Tibial nerve (tissue), 4 donors: Measurements from ENCODE around the gene CACNA1B. TPM values are rescaled to one million over a fixed set of nuclear protein-coding genes. Genes with fewer than 3 reads are reported as not detected.

Experiments
- DNase-seq, 2 donors: peaks; one replicate each; pipeline ENCODE4 v3.0.0-alpha.2; 2019; ENCODE audit warnings: low spot score in 2 of 2
- H3K27ac ChIP-seq, 4 donors: fragments of 200-600 bp; sonication (generic) in 3 of 4; one replicate each; pipeline ENCODE4 v1.5.1; 2017 to 2019; ENCODE audit warnings: mild to moderate bottlenecking in 1 of 4
- H3K27me3 ChIP-seq, 2 donors: fragments of 200-600 bp; sonication (generic) in 1 of 2; one replicate each; pipeline versions ENCODE4 v1.5.1 to v1.6.0; 2017 to 2019
- H3K36me3 ChIP-seq, 3 donors: fragments of 200-600 bp; sonication (generic); one replicate each; pipeline ENCODE4 v1.5.1; 2018 to 2019
- H3K4me1 ChIP-seq, 4 donors: fragments of 200-600 bp; sonication (generic) in 3 of 4; one replicate each; pipeline ENCODE4 v1.5.1; 2017 to 2019
- H3K4me3 ChIP-seq, 4 donors: fragments of 200-600 bp; sonication (generic) in 3 of 4; one replicate each; pipeline ENCODE4 v1.5.1; 2017 to 2019; ENCODE audit warnings: mild to moderate bottlenecking in 1 of 4, moderate library complexity in 1 of 4
- H3K9me3 ChIP-seq, 4 donors: fragments of 200-600 bp; sonication (generic) in 3 of 4; one replicate each; pipeline ENCODE4 v1.5.1; 2017 to 2019
- CTCF ChIP-seq, 5 experiments: fragments of 200-600 bp in 3 of 5; fragments of 450-650 bp in 2 of 5; sonication (generic) in 3 of 5; IDR thresholded peaks; one replicate each; pipeline ENCODE4 v1.5.1; 2016 to 2019; ENCODE audit warnings: antibody characterized with exemption in 5 of 5, mild to moderate bottlenecking in 3 of 5, moderate library complexity in 2 of 5
- EP300 ChIP-seq, 2 donors: sonication (generic); formaldehyde crosslinking; IDR thresholded peaks; one replicate each; pipeline ENCODE4 v1.6.1; 2017; ENCODE audit warnings: antibody characterized with exemption in 2 of 2, mild to moderate bottlenecking in 1 of 2
- POLR2A ChIP-seq, 2 donors: fragments of 450-650 bp; IDR thresholded peaks; one replicate each; pipeline ENCODE4 v1.6.1; 2017; ENCODE audit warnings: antibody characterized with exemption in 2 of 2, mild to moderate bottlenecking in 2 of 2, moderate library complexity in 2 of 2
- WGBS, 2 donors: methylation state at CpG; one replicate each; pipeline ENCODE4 v1.1.5; 2018; 5-methylcytosine and 5-hydroxymethylcytosine counted together
- total RNA-seq, 4 donors: library from RNA; depleted of rRNA; stranded (reverse); fragments of >200 nt; gene quantifications; one replicate each; pipeline ENCODE4 v1.1.0, GENCODE V29; 2016

CACNA1B gene
- total RNA-seq, 4 donors from 2014 or later: under 0.01 TPM; not detected in 2

GRCh38 chr9:138115506-138115905 lies 237.9 kb downstream of the CACNA1B start:
- TF ChIP-seq CTCF (IDR thresholded peaks at IDR 0.05) (no peak), EP300 (IDR thresholded peaks at IDR 0.05) (no peak), POLR2A (IDR thresholded peaks at IDR 0.05) (no peak)
- 89 to 95% methylated on average over 6 to 7 of the region's 7 CpGs for WGBS, 2 donors
- no peak for DNase-seq
- Histone ChIP-seq H3K4me1 (no peaks in the 10 kb centered on the region), H3K9me3 (no peaks in the 10 kb centered on the region), H3K36me3 (no peaks in the 10 kb centered on the region), H3K4me3 (no peak overlapping the region), H3K27ac (no peak overlapping the region), H3K27me3 (no peaks in the 10 kb centered on the region)

- no peaks in the 10 kb centered on the region for H3K27me3 ChIP-seq
- TF ChIP-seq POLR2A (IDR thresholded peaks at IDR 0.05): no peak
- TF ChIP-seq EP300 (IDR thresholded peaks at IDR 0.05): no peak
- no peak for TF ChIP-seq CTCF (IDR thresholded peaks at IDR 0.05)
These were observed 238.9 kb downstream of the CACNA1B start for GRCh38 chr9:138116521-138116920.

GRCh38 chr9:138117101-138117750 lies 239.6 kb downstream of the CACNA1B start:
- no peak overlapping the region for H3K27ac ChIP-seq
- no peaks in the 10 kb centered on the region for H3K9me3 ChIP-seq
- no peaks in the 10 kb centered on the region for H3K4me1 ChIP-seq
- TF ChIP-seq EP300 (IDR thresholded peaks at IDR 0.05) (no peak), CTCF (IDR thresholded peaks at IDR 0.05) (no peak), POLR2A (IDR thresholded peaks at IDR 0.05) (no peak)
- no peaks in the 10 kb centered on the region for H3K27me3 ChIP-seq
- H3K4me3 ChIP-seq: no peak overlapping the region
- H3K36me3 ChIP-seq: no peaks in the 10 kb centered on the region
- WGBS, 2 donors: 80 to 88% methylated on average over 14 of the region's 14 CpGs
- no peak for DNase-seq

More at GRCh38 chr9:138116521-138116920, 238.9 kb downstream of the CACNA1B start:
- no peak for DNase-seq
- WGBS, 2 donors: 86 to 87% methylated on average over 6 of the region's 6 CpGs
- Histone ChIP-seq H3K36me3 (no peaks in the 10 kb centered on the region), H3K4me3 (no peak overlapping the region), H3K27ac (no peak overlapping the region), H3K4me1 (no peaks in the 10 kb centered on the region), H3K9me3 (no peaks in the 10 kb centered on the region)

- Histone ChIP-seq H3K27ac (no peak overlapping the region), H3K4me1 (no peaks in the 10 kb centered on the region), H3K27me3 (no peaks in the 10 kb centered on the region), H3K9me3 (no peaks in the 10 kb centered on the region), H3K36me3 (no peaks in the 10 kb centered on the region), H3K4me3 (no peak overlapping the region)
- no peak for TF ChIP-seq POLR2A (IDR thresholded peaks at IDR 0.05)
- TF ChIP-seq EP300 (IDR thresholded peaks at IDR 0.05): no peak
- no peak for TF ChIP-seq CTCF (IDR thresholded peaks at IDR 0.05)
- DNase-seq: no peak
- WGBS, 2 donors: 67 to 80% methylated on average over 2 to 3 of the region's 6 CpGs
These were observed 240.3 kb downstream of the CACNA1B start for GRCh38 chr9:138117836-138118235.

GRCh38 chr9:138118601-138119071 lies 241.1 kb downstream of the CACNA1B start:
- TF ChIP-seq EP300 (IDR thresholded peaks at IDR 0.05) (no peak), POLR2A (IDR thresholded peaks at IDR 0.05) (no peak), CTCF (IDR thresholded peaks at IDR 0.05) (no peak)
- no peak overlapping the region for H3K27ac ChIP-seq
- H3K27me3 ChIP-seq: no peaks in the 10 kb centered on the region
- H3K9me3 ChIP-seq: no peaks in the 10 kb centered on the region
- no peaks in the 10 kb centered on the region for H3K4me1 ChIP-seq
- no peak overlapping the region for H3K4me3 ChIP-seq
- 80 to 89% methylated on average over 11 to 14 of the region's 14 CpGs for WGBS, 2 donors
- no peaks in the 10 kb centered on the region for H3K36me3 ChIP-seq
- no peak for DNase-seq
